RCC 7860 (cell line): ENCODE measurements around the gene TRIM41.
"Not testable (repeated sequence)": the region's sequence is repeated elsewhere in the genome, so short reads cannot be mapped to it uniquely, and the experiment has no call there.

Experiments
- DNase-seq: peaks from one replicate; pipeline ENCODE4 v3.0.0-alpha.2; 2015; ENCODE audit warnings: low spot score
- FAIRE-seq: peaks from 2 replicates; lab custom pipeline; 2012; peaks lifted over from hg19 to GRCh38; lab: Jason Lieb, UNC

TRIM41 gene

DNA sequence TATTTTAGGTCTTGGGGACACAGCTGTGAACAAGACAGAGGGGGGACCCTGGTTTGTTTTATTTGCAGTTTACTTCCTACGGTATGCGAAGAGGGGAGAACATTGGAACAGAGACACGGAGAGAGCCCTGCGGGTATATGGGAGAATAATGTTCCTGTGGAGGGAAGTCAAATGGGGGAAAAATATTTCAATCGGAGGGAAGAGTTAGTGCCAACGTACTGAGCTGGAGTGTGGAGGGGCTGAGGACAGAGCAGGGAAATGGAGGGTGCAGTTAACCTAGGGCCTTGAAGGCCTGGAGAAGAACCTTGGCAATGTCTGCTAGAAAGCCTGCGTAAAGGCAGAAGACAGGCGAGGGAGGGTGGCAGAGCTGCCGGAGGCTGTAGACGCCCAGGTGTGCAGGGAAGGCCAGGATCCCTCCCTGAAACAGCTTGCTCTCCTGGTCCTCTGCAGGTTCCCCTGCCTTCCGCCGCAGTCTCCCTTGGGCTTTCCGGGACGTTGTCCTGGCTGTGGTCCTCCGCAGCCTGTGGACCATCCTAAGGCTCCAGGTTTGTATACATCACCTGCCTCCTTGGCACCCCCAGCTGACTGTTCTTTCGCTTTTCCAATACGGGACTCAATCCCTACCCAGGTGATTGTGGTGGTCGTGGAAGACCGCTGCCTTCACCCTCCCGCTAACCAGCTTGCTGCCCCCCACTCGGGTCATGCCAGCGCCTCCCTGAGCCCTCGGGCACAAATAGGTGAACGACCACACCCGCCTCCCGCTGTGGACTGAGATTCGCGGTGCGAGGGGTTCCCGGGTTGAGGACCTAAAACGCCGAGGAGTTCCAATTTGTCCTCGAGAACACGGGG is 22.6 kb downstream of the TRIM41 start:
- DNase-seq (no peak), FAIRE-seq (no peak)

DNA sequence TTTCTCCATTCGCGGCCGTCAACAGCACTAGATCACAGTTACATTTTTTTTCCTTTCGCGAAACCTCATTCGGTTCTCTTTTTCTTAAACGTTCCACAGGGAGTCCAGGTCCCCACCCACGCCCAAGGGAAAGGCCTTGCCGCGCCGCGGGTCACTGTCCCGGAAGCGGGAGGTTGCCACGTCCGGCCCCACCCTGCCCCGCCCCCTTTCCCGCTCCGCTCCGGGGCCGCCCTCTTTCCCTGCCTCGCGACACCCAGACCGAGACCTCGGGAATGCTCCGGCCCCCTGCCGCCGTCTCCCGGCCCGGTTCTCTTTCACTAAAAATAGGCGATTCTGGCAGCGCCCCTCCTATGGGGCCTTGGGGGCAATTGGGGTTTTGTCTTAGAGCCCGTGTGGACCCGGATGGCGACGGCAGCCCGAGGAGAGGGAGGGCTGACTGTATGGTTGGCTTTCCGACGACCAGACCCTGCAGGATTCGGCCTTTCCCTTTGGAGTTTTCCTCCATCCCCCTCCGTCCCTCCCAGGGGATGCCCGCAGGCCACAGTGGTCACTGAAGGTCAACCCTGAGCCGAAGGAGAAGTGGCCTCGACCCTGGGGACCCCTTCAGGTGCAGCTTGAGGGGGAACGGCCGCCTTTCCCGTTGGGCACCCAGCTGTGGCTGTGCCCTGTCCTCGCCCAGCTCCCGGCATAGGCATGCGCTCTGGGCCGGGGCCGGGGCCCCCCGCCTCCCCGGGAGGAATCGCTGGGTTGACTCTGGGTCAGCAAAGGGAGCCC is 23.4 kb downstream of the TRIM41 start:
- FAIRE-seq = no peak
- peak; percentile 69 for DNase-seq

DNA sequence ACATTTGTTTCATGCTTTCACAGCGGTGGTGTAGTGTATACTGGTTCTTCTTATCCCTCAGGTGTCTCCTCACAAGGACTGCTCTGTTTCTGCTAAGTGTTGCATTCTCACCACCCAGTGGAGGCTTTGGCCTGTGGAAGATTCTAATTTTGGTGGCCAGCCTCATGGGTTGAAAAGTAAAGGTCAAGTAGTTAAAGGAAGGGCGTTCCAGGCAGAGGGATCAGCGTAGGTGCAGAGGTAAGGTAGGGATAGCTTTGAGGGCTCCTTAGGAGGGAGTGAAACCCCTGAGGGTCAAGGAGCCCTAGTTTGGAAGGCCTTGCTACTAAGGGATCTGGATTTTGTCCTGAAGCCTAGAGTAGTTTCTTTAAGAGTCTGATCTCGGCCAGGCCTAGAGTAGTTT is 25.2 kb downstream of the TRIM41 start:
- FAIRE-seq (no peak), DNase-seq (no peak)

DNA sequence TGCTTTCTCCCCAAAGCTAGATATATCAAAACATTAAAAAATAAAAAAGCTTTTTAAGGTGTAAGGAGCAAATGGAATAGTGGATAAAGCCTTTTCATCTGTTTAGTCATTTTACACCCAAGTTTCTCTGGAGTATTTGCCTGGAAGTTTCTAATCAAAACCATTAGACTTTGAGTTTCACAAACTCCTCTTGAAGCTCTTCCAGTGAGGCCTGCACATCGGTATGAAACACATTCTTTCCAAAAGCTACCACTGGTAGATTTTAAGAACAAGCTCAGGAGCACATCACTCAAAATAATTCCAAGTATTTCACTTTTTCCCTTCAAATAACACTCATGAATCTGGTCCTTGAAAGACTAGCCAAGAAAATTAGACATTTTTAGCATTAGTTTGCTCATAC is 32.2 kb downstream of the TRIM41 start:
- DNase-seq (no peak), FAIRE-seq (no peak)

DNA sequence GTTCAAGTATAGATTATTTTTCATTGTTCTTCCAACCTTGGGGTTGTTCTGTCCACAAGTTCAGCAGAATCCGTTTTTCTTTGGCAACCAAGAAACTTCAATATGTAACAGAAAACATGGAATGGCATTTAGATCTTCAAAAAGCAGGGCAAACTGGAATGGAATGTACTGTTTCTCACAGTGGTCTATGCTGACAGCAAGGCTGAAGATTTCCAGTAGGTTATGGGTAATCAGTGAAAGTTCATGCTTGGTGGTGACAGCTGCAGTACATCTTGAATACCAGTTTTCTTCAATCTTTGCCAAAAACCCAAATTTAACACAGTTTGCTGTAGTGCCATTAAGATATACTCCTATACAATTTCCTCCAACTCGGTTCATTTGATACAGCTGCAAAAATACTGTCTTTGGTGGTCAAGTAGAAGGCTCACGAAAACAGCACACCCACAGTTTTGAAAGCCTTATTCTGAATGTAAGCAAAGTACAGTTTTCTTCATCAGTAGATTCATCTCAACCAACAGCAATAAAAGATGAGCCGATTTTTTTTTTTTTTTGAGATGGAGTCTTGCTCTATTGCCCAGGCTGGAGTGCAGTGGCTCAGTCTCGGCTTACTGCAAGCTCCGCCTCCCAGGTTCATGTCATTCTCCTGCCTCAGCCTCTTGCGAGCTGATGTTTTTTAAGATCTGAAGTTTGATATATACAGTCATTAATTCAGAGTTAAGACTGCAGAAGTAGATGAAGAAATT is 32.9 kb downstream of the TRIM41 start:
- DNase-seq (no peak), FAIRE-seq (no peak)

DNA sequence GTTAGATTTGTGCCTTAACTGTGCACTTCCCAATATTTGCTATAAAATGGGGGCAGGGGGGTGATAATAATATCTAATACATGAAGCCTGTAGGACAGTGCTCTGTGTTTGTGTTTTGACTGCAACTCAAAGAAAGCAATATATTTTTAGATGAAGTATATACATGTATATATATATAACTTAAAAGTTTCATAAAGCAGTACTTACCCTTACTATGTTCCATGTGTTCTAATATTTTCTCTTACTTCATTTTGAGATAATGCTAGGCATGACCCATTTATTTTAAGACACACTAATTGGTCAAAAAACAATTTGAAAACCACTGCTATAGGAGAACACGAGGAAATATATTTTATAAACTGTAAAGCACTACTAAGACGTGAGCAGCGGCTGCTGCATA is 35.5 kb downstream of the TRIM41 start:
- no peak for FAIRE-seq
- DNase-seq = no peak

DNA sequence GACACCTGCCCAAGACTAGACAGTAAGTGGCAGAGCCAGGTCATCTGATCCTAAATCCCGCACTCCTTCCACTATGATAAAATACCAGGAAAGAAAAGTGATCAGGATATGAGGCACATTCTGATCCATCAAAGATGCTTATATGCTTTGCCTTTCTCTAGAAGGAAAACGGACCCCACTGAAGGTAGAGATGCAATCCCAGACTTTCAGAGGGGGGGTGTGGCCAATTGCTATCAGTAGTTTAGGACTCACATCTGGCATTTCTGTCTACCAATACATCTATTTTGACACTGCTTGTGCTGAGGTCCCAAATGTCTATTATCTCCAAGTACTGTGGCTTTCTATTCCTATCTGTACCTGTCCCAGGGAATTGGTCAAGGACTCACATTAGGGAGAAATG is 36.2 kb downstream of the TRIM41 start:
- FAIRE-seq (no peak), DNase-seq (no peak)

DNA sequence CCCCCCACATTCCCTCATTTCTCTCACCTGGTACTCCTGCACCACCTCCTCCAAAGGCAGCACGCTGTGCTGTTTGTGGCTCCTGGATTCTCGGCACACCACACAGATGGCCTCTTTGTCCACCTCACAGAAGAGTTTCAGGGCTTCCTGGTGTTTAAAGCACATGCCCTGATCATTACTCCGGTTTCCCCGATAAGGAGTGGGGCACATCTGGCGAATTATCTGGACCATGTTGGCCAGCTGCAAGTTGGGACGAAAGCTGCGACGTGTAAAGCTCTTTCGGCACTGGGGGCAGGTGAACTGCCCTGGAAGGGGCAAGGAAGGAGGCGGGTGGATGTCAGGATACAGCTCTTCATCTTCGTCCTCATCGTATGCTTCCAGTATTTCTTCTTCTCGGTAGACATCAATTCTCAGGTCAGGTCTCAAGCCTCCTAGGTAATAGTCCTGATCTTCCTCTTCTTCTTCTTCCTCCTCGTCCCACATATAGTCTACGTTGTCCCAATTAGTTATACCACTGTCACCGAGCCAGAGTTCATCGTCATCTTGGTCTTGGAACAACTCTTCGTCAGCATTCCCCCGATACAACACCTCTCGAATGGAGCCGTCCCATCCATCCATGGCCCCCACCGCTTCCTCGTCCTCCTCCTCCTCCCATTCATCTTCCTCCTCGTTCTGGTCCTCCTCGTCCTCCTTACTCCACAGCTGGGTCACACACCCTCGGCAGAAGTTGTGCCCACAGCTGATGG is 37.1 kb downstream of the TRIM41 start:
- DNase-seq = no peak
- no peak for FAIRE-seq

DNA sequence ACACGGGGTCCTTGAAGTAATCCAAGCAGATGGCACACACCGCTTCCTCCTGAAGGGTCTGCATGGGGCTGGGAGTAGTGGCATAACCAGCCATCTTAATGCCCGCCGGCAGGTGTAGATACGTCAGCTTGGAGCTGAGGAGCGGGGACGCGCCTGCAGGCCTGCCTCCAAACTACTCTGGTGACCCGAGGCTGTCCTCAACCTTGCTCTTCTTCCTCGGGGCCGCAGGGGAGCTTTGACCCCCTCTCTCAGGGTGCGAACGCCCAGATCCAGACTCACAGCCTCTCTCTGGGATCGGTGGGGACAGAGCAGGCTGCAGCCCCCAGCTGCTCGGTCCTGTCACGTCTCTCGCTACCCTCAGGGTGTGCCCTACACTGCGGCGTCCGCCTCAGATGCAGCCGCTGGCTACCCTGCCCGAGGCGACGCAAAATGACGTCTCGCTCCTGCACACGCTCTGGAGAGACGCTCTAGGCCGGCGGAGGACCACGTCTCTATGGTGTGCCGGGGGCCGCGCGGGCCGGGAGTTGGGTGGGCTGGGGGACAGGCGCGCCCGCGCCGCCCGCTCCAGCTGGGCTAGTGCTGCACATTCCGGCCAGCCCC is 37.7 kb downstream of the TRIM41 start, which contains the start of gene TRIM52:
TSS of gene TRIM52 (minus strand) at position 424 of the 600 bp plus-strand sequence. CDS start at position 94, 330 bp downstream.
- DNase-seq (peak; percentile 82), FAIRE-seq (no peak)

DNA sequence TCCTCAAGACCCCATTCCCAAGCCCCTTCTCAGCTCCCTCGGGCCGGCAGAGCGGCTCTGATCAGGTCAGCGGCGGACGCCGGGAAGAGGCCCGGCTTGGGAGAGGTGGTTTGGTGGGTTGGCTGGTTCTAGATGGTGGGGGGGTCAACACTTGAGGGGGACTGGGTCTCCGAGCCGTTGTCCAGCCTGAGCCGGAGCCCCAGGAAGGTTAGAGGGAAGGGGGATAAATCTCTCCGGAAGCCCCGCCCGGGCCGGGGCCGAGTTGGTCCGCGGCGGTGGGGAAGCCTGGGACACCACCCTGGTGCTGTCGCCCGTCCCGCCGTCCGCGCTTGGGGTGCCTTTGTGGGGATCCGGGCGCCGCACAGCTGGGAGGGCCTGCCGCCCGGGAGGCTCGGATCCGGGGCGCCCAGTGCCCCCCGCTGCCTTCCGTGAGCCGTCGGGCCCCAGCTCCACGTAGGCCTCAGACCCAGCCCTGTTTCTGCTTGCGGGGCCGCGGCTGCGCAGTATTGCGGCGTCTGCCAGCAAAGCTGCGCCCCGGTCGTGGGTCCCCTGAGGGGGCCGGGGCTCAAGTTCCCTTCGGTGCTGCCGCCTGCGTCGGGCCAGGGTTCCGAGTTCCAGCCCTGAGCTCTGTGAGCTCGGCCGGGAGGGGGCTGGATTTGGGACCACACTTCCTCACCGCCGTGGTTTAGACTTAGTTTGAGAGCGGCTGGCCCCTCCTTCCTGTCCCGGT is 38.4 kb downstream of the TRIM41 start:
- FAIRE-seq (no peak), DNase-seq (peak; percentile 57)

DNA sequence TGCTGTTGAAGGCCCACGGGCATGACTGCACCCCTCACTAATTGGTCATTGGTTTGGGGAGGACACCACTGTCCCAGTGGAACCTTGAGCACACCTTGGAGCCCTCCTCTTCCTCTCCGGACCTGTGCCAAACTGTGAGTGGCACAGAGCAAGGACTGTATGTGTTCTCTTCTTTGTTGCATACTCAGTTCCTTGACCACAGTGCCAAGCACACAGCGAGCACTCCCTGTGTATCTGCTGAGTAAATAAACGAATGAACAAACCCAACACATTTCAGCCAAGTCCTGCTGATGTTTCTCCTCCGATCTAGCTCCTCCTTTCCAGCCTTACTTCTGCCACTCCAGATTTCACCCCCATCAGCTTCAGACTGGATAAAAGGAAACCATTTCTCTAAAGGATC is 40.6 kb downstream of the TRIM41 start:
- FAIRE-seq (no peak), DNase-seq (no peak)

DNA sequence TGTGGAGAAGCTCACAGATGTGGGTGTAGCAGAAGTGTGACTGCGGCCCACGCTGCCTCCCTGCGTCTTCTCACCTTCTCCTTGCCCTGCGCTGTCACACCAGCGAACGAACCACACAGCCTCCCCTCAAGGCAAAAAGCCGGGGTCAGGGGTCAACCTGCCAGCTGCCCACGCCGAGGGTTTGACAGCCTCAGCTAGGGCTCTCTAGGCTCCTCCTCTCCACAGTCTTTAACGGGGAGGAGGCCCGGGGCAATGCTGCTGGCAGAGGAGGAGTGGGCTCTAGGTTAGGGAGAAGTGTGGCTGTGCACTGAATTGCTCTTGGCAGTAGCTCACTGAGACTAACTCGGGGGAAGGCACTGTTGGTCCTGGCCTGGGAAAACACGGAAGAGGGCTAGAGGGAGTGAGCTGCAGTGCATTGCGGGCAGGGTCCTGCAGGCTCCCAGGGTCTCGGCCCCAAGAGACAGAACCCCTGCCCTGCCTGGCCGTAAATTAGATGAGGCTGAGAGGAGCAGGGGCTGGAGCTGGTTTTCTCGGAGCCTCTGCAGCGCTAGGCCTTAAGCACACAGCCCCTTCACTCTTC is 42.1 kb downstream of the TRIM41 start:
- no peak for DNase-seq
- FAIRE-seq = no peak

DNA sequence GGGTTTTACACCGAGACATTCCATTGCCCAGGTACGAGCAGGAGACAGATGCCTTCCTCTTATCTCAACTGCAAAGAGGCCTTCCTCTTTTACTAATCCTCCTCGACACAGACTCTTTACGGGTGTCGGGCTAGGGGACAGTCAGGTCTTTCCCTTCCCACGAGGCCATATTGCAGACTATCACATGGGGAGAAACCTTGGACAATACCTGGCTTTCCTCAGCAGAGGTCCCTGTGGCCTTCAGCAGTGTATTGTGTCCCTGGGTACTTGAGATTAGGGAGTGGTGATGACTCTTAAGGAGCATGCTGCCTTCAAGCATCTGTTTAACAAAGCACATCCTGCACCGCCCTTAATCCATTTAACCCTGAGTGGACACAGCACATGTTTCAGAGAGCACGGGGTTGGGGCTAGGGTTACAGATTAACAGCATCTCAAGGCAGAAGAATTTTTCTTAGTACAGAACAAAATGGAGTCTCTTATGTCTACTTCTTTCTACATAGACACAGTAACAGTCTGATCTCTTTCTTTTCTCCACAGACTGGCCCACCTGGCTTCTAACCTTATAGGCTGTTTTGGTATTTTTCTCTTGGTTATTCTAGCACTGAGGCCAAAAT is 44.3 kb downstream of the TRIM41 start:
- not testable (repeated sequence) for FAIRE-seq, DNase-seq

DNA sequence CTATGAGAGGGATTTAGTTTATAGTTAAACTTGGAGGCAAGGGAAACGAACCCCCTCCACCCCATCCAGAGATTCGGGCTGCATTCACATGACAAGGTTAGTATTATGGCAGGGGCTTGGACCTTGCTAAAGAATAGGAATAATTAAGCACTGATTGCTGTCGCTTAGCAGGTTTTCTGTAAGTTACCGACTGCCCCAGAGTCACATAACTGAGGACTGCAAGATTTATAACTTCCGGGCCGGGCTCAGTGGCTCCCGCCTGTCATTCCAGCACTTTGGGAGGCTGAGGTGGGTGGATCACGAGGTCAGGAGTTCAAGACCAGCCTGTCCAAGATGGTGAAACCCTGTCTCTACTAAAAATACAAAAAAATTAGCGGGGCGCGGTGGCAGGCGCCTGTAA is 44.8 kb downstream of the TRIM41 start:
- DNase-seq, FAIRE-seq: not testable (repeated sequence)

DNA sequence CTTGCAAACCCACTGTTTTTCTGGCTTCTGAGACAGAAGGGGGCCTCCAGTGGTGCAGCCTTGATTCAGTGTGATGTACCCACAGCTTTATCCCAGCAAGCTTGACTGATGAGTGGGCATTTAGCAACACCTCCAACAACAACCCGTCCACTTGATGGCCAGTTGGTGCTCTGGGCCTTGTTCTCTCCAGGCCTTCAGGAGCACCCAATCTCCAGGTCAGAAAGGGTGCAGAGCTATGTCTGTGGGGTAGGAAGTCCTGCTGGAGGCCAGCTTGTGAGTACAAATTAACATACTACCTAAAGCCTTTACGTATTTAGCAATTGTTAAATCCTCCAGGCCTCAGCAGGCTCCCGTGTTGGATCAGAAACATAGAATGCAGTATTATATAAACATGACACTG is 48.0 kb downstream of the TRIM41 start:
- DNase-seq = no peak
- no peak for FAIRE-seq

DNA sequence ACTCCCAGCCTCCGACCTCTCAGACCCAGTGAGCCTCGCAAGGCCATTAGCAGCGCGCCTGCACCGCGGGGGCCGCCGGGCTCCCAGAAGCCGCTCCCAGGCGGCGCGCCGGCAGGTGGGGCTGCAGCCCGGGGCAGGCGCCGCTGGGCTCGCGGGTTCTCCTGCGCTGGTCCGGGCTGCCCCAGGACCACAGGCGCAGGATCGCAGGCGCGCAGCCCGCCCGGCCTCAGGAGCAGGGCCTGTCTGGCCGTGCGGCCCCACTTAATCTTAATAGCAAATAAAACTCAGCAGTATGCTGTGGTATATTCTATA is 50.3 kb downstream of the TRIM41 start:
- not testable (repeated sequence) for FAIRE-seq, DNase-seq

DNA sequence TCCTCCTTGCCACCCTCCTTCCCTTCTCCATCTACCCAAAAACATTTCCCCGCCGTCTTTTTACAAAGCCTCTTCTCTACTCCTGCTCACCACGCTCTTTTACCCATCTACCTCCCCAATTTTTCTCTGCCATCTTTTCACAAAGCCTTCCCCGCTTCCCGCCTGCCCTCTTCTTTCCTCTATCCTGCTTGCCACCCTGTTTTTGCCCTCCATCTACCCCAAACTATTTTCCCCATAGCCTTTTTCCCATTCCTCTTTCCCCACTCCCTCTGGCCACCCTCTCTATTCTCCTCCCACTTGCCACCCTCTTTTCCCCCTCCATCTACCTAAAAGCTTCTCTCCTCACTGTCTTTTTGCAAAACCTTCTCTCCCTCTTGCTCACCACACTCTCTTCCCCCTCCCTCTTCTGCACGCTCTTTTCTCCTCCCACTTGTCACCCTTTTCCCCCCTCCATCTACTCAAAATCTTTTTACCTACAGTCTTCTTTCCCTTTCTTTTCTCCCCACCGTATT is 57.2 kb downstream of the TRIM41 start:
- no peak for DNase-seq
- FAIRE-seq = no peak

DNA sequence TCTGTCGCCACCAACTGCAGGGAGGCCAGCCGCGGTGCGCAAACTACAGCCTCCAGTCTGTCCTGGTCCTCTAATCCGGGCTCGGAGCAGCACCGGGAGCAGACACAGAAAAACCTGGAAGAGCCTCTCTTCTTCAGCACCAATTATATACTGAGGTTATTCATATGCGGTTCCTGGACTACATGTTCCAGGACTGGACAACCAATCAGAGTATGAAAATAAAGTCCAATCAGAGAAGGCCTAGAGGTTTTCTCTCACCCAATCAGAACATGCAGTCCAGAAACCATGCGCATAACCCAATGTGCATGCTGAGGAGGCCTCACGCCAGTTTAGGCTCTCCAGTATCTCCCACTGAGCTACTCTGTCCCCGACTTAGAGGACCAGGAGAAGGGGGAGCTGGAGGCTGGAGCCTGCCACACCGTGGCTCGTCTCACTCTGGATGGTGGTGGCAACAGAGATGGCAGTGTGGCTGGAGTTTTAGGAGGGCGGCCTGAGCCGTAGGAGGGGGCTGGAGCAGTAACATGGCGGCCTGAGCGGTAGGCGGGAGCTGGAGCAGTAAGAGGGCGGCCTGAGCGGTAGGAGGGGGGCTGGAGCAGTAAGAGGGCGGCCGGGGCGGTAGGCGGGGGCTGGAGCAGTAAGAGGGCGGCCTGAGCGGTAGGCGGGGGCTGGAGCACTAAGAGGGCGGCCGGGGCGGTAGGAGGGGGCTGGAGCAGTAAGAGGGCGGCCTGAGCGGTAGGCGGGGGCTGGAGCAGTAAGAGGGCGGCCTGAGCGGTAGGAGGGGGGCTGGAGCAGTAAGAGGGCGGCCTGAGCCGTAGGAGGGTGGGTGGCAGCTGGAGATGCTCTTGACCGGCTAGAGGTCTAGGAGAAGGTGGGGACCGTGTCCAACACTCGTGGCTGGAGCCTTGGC is 58.2 kb downstream of the TRIM41 start:
- FAIRE-seq = no peak

More for the DNA sequence above, 58.2 kb downstream of the TRIM41 start:
- no peak for DNase-seq
